Upper lobe of left lung (tissue), 6 donors: ENCODE measurements around the gene RACK1. TPM values are rescaled to one million over a fixed set of nuclear protein-coding genes. Genes with fewer than 3 reads are reported as not detected.

Experiments
- ATAC-seq, 2 donors: fragments of 200-7000 bp; cut with Tn5 transposase; one replicate each; pipeline ENCODE4 v1.9.1; 2022; ENCODE audit warnings: mild to moderate bottlenecking in 2 of 2, moderate library complexity in 2 of 2; ENCODE audit not compliant: low FRiP score in 2 of 2
- DNase-seq, 2 donors: peaks; one replicate each; pipeline ENCODE4 v3.0.0-alpha.2; 2019 to 2020
- H3K27ac ChIP-seq, 4 donors: fragments of 200-600 bp; sonication (generic); one replicate each; pipeline ENCODE4 v1.5.1; 2016 to 2019
- H3K27me3 ChIP-seq, 4 donors: fragments of 200-600 bp; sonication (generic); one replicate each; pipeline ENCODE4 v1.5.1; 2017 to 2019
- H3K36me3 ChIP-seq, 4 donors: fragments of 200-600 bp; sonication (generic); one replicate each; pipeline ENCODE4 v1.5.1; 2016 to 2019
- H3K4me1 ChIP-seq, 4 donors: fragments of 200-600 bp; sonication (generic); one replicate each; pipeline ENCODE4 v1.5.1; 2018 to 2019
- H3K4me3 ChIP-seq, 4 donors: fragments of 200-600 bp; sonication (generic); one replicate each; pipeline ENCODE4 v1.5.1; 2017 to 2019; ENCODE audit warnings: mild to moderate bottlenecking in 2 of 4, moderate library complexity in 1 of 4
- H3K9me3 ChIP-seq, 4 donors: fragments of 200-600 bp; sonication (generic); one replicate each; pipeline ENCODE4 v1.5.1; 2018 to 2019
- EP300 ChIP-seq, 4 donors: sonication (generic); formaldehyde crosslinking; IDR thresholded peaks; one replicate each; pipeline ENCODE4 v1.5.1; 2017; ENCODE audit warnings: antibody characterized with exemption in 4 of 4, control low read depth in 2 of 4
- POLR2A ChIP-seq, 4 donors: fragments of 450-650 bp; IDR thresholded peaks; one replicate each; pipeline ENCODE4 v1.5.1; 2016 to 2017; ENCODE audit warnings: antibody characterized with exemption in 4 of 4, mild to moderate bottlenecking in 2 of 4
- POLR2AphosphoS5 ChIP-seq, 2 donors: sonication (generic); formaldehyde crosslinking; IDR thresholded peaks; one replicate each; pipeline ENCODE4 v1.5.1; 2017; ENCODE audit warnings: antibody characterized with exemption in 2 of 2
- WGBS, 2 donors: methylation state at CpG; one replicate each; pipeline ENCODE4 v1.1.5; 2017 to 2018; 5-methylcytosine and 5-hydroxymethylcytosine counted together
- total RNA-seq, 6 donors: library from RNA; depleted of rRNA in 4 of 6; stranded (reverse); fragments of >200 nt in 4 of 6; gene quantifications; one replicate each; pipeline versions ENCODE4 v1.1.0 to v1.2.1, GENCODE V29; 2016 to 2021
- TF ChIP-seq, protein P1 (sequence below), 6 experiments: fragments of 450-650 bp in 4 of 6; fragments of 200-600 bp in 2 of 6; sonication (generic) in 2 of 6; IDR thresholded peaks; one replicate each; pipeline ENCODE4 v1.5.1; 2016 to 2019; ENCODE audit warnings: antibody characterized with exemption in 6 of 6
- donor health status: DM: no; HTN: no; CAD: no; lungs with moderate emphysema.
- donor health status: DM: no; HTN: yes; CAD: no; lungs with severe emphysema.

The RACK1 gene
- total RNA-seq, 6 donors from 2014 or later = 801 to 1,863 (median 1,196) TPM

DNA sequence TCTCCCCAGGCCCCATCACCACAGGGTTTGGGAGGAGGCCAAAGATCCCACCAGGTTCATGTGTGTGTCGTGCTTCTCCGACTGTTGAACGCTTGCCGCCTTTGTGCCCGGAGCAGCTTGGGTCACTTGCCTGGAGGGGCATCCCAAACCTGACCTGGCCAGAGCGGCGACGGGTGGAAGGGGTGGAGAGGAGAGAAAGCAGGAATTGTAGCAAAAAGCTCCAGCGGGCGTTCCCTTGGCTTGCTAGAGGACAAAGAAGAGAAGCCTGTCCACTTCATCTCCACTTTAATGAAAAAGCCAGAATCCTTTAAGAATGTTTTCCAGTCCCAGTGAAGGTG is 23.6 kb downstream of the RACK1 start:
- no peaks in the 10 kb centered on the region for H3K27me3 ChIP-seq
- peaks cover 32 to 58% (median 38%) of the 10 kb centered on the region in 4 donors for H3K4me1 ChIP-seq
- TF ChIP-seq, protein P1, sequence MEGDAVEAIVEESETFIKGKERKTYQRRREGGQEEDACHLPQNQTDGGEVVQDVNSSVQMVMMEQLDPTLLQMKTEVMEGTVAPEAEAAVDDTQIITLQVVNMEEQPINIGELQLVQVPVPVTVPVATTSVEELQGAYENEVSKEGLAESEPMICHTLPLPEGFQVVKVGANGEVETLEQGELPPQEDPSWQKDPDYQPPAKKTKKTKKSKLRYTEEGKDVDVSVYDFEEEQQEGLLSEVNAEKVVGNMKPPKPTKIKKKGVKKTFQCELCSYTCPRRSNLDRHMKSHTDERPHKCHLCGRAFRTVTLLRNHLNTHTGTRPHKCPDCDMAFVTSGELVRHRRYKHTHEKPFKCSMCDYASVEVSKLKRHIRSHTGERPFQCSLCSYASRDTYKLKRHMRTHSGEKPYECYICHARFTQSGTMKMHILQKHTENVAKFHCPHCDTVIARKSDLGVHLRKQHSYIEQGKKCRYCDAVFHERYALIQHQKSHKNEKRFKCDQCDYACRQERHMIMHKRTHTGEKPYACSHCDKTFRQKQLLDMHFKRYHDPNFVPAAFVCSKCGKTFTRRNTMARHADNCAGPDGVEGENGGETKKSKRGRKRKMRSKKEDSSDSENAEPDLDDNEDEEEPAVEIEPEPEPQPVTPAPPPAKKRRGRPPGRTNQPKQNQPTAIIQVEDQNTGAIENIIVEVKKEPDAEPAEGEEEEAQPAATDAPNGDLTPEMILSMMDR (IDR thresholded peaks at IDR 0.05) = no peak
- TF ChIP-seq POLR2A (IDR thresholded peaks at IDR 0.05) = no peak
- TF ChIP-seq EP300 (IDR thresholded peaks at IDR 0.05) = no peak
- no peak for TF ChIP-seq POLR2AphosphoS5 (IDR thresholded peaks at IDR 0.05)
- ATAC-seq (no peak), DNase-seq (peak in 1 of 2 donors; percentile 24)
- no peaks in the 10 kb centered on the region for H3K9me3 ChIP-seq
- H3K27ac ChIP-seq = no peak overlapping the region
- no peaks in the 10 kb centered on the region for H3K36me3 ChIP-seq
- H3K4me3 ChIP-seq = no peak overlapping the region
- 88 to 91% methylated on average over 10 of the region's 10 CpGs for WGBS, 2 donors

DNA sequence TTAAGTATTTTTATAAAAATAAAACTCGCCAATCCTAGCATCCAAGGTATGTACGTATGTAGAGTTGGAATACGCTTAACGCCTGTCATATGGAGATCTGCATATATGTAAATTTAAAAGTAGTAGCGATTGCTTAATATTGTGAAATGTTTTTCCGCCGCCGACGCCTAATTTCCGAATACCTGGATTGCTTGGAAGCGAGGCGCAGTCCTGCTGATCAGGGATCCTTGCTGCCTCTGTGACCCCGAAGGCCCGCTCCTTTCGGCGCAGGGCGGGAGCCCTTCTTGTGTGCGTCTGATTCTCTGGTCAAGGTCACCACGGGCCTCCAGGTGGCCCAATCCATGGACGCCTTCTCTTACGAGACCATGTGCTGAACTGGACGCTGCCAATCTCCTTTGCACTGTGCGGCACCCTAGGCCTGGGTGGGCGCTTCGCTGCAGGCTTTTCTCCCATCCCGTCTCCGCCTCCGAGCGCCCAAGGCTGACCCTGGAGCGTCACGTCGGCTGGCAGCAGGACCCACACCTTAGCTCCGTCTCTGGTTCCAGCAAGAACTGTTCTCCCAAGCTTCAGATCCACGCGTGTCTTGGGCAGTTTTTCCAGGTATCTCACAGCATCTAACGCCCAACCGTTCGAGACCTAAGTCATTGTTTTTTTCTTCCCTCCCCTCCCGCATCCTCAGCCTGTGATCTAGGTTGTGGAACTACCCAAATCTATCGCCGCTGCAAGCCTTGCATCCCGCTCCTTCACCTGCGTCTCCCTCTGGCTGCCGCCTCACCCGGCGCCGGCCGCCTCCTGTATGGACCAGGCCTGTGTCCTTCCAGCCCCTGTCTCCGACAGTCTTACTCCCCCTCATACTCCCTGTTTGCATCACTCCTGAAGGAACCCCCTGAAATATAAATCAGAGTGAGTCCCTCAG is 24.2 kb downstream of the RACK1 start:
- H3K9me3 ChIP-seq = no peaks in the 10 kb centered on the region
- no peaks in the 10 kb centered on the region for H3K27me3 ChIP-seq
- TF ChIP-seq EP300 (IDR thresholded peaks at IDR 0.05) (no peak), POLR2AphosphoS5 (IDR thresholded peaks at IDR 0.05) (no peak), POLR2A (IDR thresholded peaks at IDR 0.05) (no peak)
- TF ChIP-seq, protein P1 (IDR thresholded peaks at IDR 0.05) = no peak
- 64 to 65% methylated on average over 45 to 49 of the region's 49 CpGs for WGBS, 2 donors
- H3K36me3 ChIP-seq = no peaks in the 10 kb centered on the region
- ATAC-seq = no peak
- peaks cover 26 to 52% (median 32%) of the 10 kb centered on the region in 4 donors for H3K4me1 ChIP-seq
- H3K27ac ChIP-seq = no peak overlapping the region
- H3K4me3 ChIP-seq = no peak overlapping the region
- DNase-seq = peak in 1 of 2 donors; percentile 67

GRCh38 chr5:181218795-181219124 is 24.9 kb downstream of the RACK1 start:
- Histone ChIP-seq H3K9me3 (no peaks in the 10 kb centered on the region), H3K27me3 (no peaks in the 10 kb centered on the region), H3K4me3 (peak overlapping the region in 3 of 4 donors; percentile 47 to 53 (median 48)), H3K27ac (peak overlapping the region in 3 of 4 donors; percentile 67 to 79 (median 74)), H3K4me1 (peaks cover 19 to 44% (median 26%) of the 10 kb centered on the region in 4 donors), H3K36me3 (no peaks in the 10 kb centered on the region)
- no peak for TF ChIP-seq POLR2AphosphoS5 (IDR thresholded peaks at IDR 0.05)
- TF ChIP-seq, protein P1 (IDR thresholded peaks at IDR 0.05) = no peak
- TF ChIP-seq POLR2A (IDR thresholded peaks at IDR 0.05) = no peak
- TF ChIP-seq EP300 (IDR thresholded peaks at IDR 0.05) = no peak
- WGBS, 2 donors = 21 to 32% methylated on average over 10 of the region's 10 CpGs
- ATAC-seq (no peak), DNase-seq (no peak)

DNA sequence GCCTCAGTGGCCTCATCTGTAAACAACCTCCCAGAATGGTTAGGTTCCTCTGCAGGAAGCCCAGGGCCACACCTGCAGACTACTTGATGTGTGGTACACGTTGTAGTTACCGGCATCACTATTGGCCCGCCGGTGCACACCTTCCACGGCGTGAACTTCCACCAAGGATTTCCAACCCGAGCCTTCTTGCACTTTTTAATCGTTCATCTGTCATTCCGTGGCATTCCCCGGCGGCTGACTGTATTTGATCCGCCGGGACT is 26.0 kb downstream of the RACK1 start:
- TF ChIP-seq EP300 (IDR thresholded peaks at IDR 0.05) (no peak), POLR2AphosphoS5 (IDR thresholded peaks at IDR 0.05) (no peak)
- TF ChIP-seq, protein P1 (IDR thresholded peaks at IDR 0.05) = no peak
- peak overlapping the region; percentile 56 to 79 (median 70) for H3K27ac ChIP-seq
- H3K9me3 ChIP-seq = no peaks in the 10 kb centered on the region
- no peaks in the 10 kb centered on the region for H3K27me3 ChIP-seq
- DNase-seq = no peak
- no peaks in the 10 kb centered on the region for H3K36me3 ChIP-seq
- WGBS, 2 donors = 5 to 9% methylated on average over 13 of the region's 13 CpGs
- H3K4me3 ChIP-seq = peak overlapping the region; percentile 24 to 53 (median 48)
- H3K4me1 ChIP-seq = peaks cover 19 to 44% (median 26%) of the 10 kb centered on the region in 4 donors
- peak in 1 of 2 donors; percentile 2 for ATAC-seq
